K562 (cell line): Measurements from ENCODE around the gene FGR.

Experiments
- ARNT ChIP-seq, 2 experiments: fragments of 450-650 bp; IDR thresholded peaks; 2 replicates each; pipeline ENCODE4 v1.6.1; 2016; ENCODE audit warnings: mild to moderate bottlenecking in 1 of 2
- CTCF ChIP-seq, 3 experiments: IDR thresholded peaks in 2 of 3; conservative IDR thresholded peaks in 1 of 3; 2 replicates each; pipeline ENCODE4 v1.5.1; 2011 to 2012; ENCODE audit warnings: low read length in 3 of 3, mild to moderate bottlenecking in 3 of 3, control low read depth in 2 of 3, improper control_type of control experiment in 1 of 3, inconsistent platforms in 1 of 3, low read depth in 1 of 3, mixed read lengths in 1 of 3, moderate library complexity in 1 of 3; ENCODE audit not compliant: insufficient read depth in 2 of 3
- GABPA ChIP-seq: fragments of 200-800 bp; sonication (Bioruptor generic); conservative IDR thresholded peaks from 2 replicates; pipeline ENCODE4 v1.6.1; 2016; ENCODE audit warnings: low read depth, missing genetic modification characterization, missing compliant biosample characterization
- NRF1 ChIP-seq, 2 experiments: fragments of 450-650 bp; IDR thresholded peaks in 1 of 2; conservative IDR thresholded peaks in 1 of 2; 2 replicates each; pipeline ENCODE4 v1.6.1; 2014; ENCODE audit warnings: mild to moderate bottlenecking in 2 of 2
- OTX1 ChIP-seq: fragments of 450-650 bp; formaldehyde crosslinking; IDR thresholded peaks from 2 replicates; pipeline ENCODE4 v1.4.0; 2022; ENCODE audit warnings: mild to moderate bottlenecking
- POLR2A ChIP-seq: fragments of 450-650 bp; conservative IDR thresholded peaks from 2 replicates; pipeline ENCODE4 v1.6.1; 2016

- TF ChIP-seq CTCF (IDR thresholded peaks at IDR 0.05 in 2 of 3, conservative IDR thresholded peaks at IDR 0.05 in 1 of 3; ENCODE audit: insufficient read depth in 2 of 3, low read depth in 1 of 3, low read length in 3 of 3) = no peak
- no peak for TF ChIP-seq GABPA
- TF ChIP-seq OTX1 (CRISPR knock-in tag) = no peak
- TF ChIP-seq ARNT (IDR thresholded peaks at IDR 0.05) = no peak
- no peak for TF ChIP-seq NRF1 (conservative IDR thresholded peaks at IDR 0.05 in 1 of 2, IDR thresholded peaks at IDR 0.05 in 1 of 2)
- no peak for TF ChIP-seq POLR2A
Observed at GRCh38 chr1:27682351-27682944, 47.5 kb upstream of the FGR start.
